Stimulated activated CD4-positive, alpha-beta T cell treated with anti-CD3 and anti-CD28 coated beads, Interleukin-1b, Interleukin-23, amount 100 ng/mL, for 48 hours (primary cell): ENCODE results near the gene TMEM106C.

Source experiments
- DNase-seq: peaks from one replicate; pipeline ENCODE4 v3.0.0-alpha.2; 2020

Gene TMEM106C

GRCh38 chr12:47980197-47980596 is 16.8 kb downstream of the TMEM106C start:
- DNase-seq = no peak

DNA sequence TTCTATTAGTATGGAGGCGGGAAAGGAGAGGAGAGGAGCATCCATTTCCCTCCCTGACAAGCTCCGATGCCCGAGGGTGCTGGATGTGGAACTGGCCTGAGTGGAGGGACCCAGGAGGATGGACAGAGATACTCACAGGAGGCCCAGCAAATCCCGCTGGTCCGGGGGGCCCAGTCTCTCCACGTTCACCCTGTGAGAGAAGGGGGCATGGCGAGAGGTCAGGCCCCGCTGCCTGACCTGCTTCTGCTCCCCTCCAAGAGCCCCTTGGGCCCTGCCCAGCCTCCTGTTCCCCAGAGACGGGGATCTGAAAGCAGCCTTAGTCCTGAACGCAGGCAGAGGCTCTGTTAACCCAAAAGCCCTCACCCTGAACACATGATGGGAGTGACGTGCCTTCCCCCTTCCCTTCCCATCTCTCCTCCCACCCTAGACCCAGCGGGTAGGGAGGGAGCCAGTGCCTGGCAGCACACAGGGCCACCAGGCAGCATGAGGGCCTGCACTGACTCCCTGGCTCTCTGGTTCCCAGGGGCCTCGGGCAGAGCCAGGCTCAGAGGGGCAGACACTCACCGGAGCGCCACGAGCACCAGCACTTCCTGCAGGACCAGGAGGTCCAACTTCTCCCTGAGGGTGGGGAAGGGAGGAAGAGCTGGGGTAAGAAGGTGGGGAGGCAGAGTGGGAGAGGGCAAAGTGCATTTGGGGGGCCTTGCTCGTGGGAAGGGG is 17.5 kb downstream of the TMEM106C start:
- DNase-seq = no peak

- DNase-seq = no peak
These were observed 18.3 kb downstream of the TMEM106C start for GRCh38 chr12:47981496-47982260.

- no peak for DNase-seq
These were observed 18.9 kb downstream of the TMEM106C start for GRCh38 chr12:47982311-47982710.

DNA sequence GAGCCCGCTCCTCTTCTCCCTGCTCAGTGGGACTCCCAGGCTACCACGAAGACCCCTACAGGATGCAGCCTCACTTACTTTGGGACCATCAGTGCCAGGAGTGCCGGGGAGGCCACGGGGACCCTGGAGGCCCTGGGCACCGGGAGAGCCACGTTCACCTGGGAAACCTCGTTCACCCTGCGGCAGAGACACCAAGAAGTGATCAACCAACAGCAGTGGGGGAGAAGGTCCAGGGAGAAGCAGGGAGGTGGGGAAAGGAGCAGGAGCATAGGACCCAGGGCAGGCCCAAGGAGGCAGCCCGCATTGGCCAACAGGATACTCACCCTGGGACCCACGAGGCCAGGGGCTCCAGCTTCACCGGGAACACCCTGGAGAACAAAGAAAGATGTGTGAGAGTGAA is 19.4 kb downstream of the TMEM106C start:
- DNase-seq = no peak

DNA sequence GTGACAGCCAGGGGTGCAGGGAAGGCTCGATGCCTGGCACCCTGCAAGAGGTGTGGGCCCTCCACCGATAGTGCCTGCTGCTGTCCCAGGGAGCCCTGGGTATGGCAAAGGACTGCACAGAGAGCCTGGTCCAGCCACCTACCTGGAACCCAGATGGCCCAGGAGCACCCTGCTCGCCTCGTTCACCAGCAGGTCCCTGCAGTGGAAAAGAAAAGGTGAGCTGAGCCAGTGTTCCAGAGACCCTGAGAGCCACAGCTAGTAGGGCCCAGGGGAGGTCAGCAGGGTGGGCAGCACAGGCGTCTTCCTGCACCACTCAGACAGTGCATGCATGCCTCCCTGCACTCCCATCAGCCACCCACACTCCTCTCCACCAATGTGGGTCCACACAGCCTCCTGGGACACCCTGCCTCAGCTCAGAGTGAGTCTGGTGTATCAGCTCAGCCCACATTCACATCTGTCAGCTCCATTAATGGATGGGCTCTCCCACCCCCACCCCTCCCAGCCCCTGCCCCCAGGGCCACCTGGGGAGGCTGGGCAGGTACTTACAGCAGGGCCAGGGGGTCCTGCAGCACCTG is 20.2 kb downstream of the TMEM106C start:
- DNase-seq = no peak

GRCh38 chr12:47984331-47984801 is 21.0 kb downstream of the TMEM106C start:
- no peak for DNase-seq

DNA sequence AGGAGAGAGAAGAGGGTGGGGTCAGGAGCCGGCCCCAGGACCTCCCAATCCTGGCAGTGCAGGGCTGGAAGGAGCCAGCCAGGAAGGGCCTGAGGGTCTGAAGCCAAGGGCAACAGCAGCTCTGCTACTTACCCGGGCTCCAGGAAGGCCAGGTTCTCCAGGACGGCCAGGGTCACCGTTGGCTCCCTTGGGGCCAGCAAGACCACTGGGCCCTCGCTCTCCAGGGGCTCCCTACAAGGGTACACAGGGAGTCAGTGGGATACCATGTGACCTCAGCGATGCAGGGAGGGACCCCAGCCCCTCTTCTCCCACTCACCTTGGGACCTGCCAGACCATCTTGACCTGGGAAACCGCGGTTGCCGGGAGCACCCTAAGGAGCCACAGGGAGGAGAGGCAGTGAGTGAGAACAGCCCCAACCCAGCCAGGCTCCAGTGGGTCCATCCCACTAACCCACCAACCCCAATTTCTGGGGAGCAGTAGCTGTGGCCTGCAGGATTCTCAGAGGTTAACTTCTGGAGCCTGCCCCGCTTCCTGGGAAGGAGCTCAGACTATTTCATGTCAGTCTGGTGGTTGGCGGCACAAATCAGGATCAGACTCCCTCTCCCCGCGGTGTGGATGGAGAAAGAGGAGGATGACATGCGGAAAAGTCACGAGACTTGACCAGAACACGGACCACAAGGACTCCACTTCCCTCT is 22.3 kb downstream of the TMEM106C start:
- no peak for DNase-seq

- no peak for DNase-seq
These were observed 22.9 kb downstream of the TMEM106C start for GRCh38 chr12:47986291-47986660.

DNA sequence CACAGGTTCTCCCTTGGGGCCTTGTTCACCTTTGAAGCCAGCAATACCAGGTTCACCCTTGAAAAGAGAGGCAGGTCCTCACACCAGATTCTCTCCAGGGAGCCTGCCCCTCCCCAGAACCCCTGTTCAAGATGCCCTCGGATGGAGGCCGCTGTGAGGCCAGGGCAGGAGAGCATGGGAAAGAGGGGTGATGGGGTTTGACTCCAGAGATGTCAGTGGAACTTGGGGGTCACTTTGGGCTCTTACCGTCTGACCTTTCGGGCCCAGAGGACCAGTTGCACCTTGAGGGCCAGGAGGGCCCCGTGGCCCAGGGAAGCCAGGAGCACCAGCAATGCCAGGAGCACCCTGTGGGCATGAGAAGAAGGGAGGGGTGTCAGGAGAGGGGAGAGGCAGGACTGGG is 23.4 kb downstream of the TMEM106C start:
- no peak for DNase-seq

DNA sequence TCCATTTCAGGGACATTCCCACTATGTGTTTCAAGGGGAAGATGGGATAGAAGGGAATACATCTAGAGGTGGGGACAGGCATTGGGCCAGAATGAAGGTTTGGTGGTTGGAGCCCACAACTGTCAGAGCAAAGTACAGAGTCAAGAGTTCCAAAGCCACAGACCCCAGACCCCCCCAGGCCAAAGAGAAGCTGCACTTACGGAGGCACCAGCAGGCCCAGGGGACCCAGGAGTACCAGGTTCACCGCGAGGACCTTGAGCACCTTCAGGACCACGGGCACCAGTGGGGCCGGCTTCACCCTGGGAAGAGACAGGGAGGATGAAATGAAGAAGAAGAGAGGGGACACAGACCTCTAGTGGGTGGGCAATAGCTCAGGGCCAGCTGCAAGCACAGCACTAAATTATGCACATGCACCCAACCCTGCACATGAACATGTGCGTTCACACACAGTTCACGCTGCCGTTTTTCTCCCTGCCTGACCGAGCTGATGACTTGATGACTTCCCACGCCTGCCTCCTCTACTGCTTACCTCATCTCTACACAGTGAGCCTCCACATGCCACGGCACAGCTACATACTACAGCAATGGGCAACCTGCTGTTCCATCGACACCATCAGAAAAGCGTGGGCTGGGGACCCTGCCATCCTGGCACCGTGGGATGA is 24.1 kb downstream of the TMEM106C start:
- DNase-seq = no peak

DNA sequence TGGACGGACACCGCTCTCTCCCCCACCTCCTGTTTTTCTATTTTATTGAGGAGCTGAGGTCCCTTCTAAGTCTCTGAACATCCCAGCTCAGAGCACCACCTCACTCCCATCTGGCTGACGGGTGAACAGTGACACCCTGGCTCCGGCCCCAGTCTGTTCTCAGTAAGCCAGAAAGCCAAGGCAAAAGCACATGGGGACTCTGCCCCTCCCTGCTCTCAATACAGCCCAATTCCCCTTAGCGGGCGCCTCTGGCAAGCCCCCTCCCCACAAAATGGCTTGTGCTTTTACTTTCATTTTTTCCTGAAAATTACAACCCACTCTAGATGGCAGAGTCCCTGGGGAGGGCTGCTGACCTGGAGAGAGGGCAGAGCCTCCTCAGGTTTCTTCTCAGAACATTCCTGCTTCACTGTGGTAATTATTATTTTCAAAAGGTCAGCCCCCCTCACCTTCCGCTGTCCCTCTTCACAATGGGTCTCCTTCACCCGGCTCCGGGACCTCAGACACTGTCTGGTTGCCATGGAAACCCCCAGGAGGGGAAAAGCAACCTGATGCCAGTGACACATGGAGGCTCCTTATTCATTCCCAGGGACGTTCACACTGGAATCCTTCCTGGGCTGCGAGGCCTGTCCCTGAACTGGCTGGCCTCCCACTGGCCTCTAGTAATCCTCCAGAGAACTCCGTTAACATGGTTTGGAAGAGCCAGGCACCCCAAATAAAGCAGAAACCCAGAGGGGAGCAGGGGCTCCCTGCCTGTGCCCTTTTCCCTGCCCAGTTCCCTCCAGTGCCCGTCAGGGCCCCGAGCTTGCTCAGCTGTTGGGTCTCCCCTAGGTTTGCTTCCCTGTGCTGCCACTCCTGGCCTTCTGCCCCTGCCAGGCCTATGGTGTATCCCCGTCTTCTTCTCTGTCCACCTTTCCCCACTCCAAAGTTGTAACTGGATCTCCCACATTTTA is 25.0 kb downstream of the TMEM106C start:
- no peak for DNase-seq

- DNase-seq = no peak
These were observed 25.6 kb downstream of the TMEM106C start for GRCh38 chr12:47989023-47989417.

DNA sequence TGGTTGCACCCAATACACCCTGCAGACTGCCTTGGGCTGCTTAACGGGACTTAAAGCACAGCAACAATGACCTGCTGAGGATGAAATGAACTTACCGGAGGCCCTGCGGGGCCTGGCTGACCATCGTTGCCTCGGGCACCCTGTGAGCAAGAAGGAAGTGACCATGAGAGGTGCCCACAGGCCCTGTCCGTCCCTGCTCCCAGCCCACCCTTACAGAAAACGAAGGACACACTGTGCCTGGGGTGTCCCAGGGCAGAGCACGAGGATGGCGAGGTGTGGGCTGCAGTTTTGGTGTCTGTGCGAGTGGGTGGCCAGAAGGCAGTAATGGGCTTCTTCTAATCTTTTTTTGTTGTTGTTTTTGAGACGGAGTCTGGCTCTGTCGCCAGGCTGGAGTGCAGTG is 26.3 kb downstream of the TMEM106C start:
- DNase-seq = no peak

GRCh38 chr12:47990351-47991105 is 27.1 kb downstream of the TMEM106C start:
- peak; percentile 57 for DNase-seq

DNA sequence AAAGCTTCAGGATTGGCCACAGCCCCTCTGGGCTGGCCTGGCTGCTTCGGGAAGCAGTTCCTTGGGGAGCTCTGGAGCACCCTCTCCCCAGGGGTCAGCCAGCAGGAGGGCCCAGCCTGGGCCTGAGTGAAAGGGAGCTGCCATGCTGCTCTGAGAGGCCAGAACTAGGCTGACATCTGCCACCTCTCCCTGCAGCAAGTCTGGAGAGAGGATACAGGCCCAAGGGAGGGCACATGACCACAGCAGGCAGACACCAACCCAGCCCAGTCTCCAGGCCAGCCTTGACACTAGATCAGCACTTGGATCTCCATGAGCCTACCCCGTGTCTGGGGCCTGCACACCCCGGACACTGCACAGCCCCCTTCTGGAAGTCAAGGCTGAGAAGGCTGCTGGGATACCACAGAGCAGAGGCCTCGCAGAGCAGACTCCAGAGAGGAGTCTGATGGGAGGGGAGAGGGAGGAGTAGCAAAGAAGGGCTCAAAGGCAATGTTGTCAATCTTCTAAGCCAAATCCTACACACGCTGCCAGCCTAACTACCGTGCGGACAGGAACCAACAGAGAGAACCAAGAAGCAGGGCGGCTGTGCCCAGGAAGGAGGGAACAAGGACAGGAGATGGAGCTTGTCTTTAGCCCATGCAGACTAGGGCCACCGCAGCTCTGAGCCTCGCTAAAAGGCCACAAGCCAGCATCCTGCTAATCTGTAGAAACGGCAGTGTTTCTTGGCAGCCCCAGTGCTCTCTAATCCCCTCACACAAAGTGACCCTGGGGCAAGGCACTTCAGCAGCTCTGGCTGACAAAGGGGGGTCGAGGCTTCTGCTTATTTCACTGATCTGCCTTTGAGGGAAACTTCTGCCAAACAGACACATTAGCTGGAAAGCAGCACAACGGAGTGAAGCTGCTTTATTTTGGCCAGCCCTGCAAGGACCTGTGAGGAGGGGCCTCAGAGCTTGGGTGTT is 28.0 kb downstream of the TMEM106C start:
- DNase-seq = no peak

- DNase-seq = no peak
These were observed 29.4 kb downstream of the TMEM106C start for GRCh38 chr12:47992776-47993175.

GRCh38 chr12:47993491-47993890 is 30.1 kb downstream of the TMEM106C start:
- no peak for DNase-seq

DNA sequence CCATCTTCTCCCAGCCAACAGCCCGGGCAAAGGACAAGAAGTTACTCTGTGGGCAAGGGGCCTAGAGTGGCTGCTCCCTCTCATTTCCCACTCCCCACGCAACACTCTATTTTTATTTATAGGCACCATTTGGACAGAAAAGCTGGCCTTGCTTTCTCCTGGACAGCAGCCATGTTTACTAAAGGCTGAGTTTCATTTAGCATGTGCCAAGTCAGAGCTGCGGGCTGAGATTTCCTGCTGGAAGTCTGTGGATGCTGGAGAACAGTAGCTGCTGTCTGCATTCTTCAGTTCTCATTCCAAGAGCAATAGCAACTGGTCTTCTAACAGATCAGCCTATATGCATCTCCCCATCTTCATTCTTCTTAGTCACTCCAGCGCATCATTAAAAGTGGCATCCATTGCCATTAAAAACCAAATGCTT is 32.6 kb downstream of the TMEM106C start:
- no peak for DNase-seq

DNA sequence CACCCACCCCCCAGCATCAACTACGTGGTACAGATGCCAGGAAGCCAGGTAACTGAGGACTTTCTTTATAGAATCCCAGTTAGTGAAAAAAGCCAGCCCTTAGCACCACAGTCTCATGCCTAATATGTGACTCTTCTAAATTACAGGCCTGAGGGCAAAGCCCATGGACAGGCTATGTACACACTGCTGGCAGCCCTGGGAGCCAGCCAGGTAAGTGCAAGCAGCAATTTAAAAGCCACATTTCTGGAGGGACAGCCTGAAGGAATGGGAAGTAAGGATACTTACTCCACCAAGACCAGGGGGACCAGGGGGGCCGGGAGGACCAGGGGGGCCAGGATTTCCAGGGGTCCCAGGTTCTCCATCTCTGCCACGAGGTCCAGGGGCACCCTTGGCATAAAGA is 33.9 kb downstream of the TMEM106C start:
- DNase-seq = no peak
